Measurements from ENCODE around the gene RUFY3.

The RUFY3 gene

GRCh38 chr4:70706044-70706461, 15.7 kb upstream of the RUFY3 start:
- peak; percentile 24 for DNase-seq (ENCODE audit: low read depth)
- H3K4me3 ChIP-seq (ENCODE audit: control insufficient read depth, low read depth, low read length), result peak overlapping the region; percentile 84
- TF ChIP-seq, protein P1, sequence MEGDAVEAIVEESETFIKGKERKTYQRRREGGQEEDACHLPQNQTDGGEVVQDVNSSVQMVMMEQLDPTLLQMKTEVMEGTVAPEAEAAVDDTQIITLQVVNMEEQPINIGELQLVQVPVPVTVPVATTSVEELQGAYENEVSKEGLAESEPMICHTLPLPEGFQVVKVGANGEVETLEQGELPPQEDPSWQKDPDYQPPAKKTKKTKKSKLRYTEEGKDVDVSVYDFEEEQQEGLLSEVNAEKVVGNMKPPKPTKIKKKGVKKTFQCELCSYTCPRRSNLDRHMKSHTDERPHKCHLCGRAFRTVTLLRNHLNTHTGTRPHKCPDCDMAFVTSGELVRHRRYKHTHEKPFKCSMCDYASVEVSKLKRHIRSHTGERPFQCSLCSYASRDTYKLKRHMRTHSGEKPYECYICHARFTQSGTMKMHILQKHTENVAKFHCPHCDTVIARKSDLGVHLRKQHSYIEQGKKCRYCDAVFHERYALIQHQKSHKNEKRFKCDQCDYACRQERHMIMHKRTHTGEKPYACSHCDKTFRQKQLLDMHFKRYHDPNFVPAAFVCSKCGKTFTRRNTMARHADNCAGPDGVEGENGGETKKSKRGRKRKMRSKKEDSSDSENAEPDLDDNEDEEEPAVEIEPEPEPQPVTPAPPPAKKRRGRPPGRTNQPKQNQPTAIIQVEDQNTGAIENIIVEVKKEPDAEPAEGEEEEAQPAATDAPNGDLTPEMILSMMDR (conservative IDR thresholded peaks at IDR 0.05; ENCODE audit: control insufficient read depth, insufficient read depth, low read depth, low read length), result no peak

DNA sequence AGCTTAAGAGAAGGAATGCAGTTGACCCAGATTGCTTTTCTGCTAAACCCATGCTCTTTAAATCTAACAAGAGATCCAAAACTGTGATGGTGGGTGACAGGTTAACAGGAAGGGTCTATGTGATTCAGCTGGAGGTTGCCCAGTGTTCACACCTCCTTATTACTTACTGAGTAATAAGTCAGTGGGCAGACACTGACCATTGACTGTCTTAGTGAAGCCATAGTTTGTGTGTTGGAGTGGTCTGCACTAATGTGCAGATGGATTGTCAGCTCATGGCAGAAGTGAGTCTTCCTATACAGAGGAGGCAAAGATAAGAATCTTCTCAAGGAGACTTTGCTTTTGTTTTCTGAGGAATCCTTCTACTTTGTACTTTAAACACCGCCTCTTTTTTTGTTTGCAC, 15.2 kb upstream of the RUFY3 start:
- DNase-seq (ENCODE audit: low read depth), result peak; percentile 42
- peak overlapping the region; percentile 84 for H3K4me3 ChIP-seq (ENCODE audit: control insufficient read depth, low read depth, low read length)
- TF ChIP-seq, protein P1 (conservative IDR thresholded peaks at IDR 0.05; ENCODE audit: control insufficient read depth, insufficient read depth, low read depth, low read length), result no peak

- TF ChIP-seq, protein P1 (conservative IDR thresholded peaks at IDR 0.05; ENCODE audit: control insufficient read depth, insufficient read depth, low read depth, low read length), result no peak
- DNase-seq (ENCODE audit: low read depth), result no peak
- no peak overlapping the region for H3K4me3 ChIP-seq (ENCODE audit: control insufficient read depth, low read depth, low read length)
Measured at GRCh38 chr4:70709611-70710205, 12.1 kb upstream of the RUFY3 start.

DNA sequence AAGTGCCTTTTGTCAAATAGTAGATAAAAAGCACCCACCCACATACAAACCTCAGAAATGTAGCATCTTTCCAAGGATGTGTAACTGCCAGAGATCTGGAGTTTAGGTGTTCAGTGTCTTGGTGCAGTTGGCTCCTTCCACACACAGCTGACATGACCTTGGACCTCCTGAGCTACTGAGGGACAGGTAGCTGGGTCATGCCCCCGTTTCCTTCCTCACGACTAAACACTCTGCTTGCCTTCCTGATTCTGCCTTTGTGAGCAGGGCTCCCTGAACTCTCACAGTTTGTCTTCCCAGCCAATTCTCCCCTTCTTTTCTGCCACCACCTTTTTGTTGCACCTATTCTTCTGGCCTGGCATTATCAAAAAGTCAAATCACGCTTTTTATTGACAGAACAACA, 10.2 kb upstream of the RUFY3 start:
- TF ChIP-seq, protein P1 (conservative IDR thresholded peaks at IDR 0.05; ENCODE audit: control insufficient read depth, insufficient read depth, low read depth, low read length), result no peak
- no peak for DNase-seq (ENCODE audit: low read depth)
- H3K4me3 ChIP-seq (ENCODE audit: control insufficient read depth, low read depth, low read length), result no peak overlapping the region

GRCh38 chr4:70712150-70712549, 9.6 kb upstream of the RUFY3 start:
- H3K4me3 ChIP-seq (ENCODE audit: control insufficient read depth, low read depth, low read length), result no peak overlapping the region
- DNase-seq (ENCODE audit: low read depth), result peak; percentile 62
- TF ChIP-seq, protein P1 (conservative IDR thresholded peaks at IDR 0.05; ENCODE audit: control insufficient read depth, insufficient read depth, low read depth, low read length), result no peak

- no peak overlapping the region for H3K4me3 ChIP-seq (ENCODE audit: control insufficient read depth, low read depth, low read length)
- TF ChIP-seq, protein P1 (conservative IDR thresholded peaks at IDR 0.05; ENCODE audit: control insufficient read depth, insufficient read depth, low read depth, low read length), result no peak
- DNase-seq (ENCODE audit: low read depth), result no peak
Measured at GRCh38 chr4:70712604-70713452, 8.9 kb upstream of the RUFY3 start.

Measured in fibroblast of mammary gland (primary cell).